ENCODE measurements around the gene SH3TC2. TPM values are rescaled to one million over a fixed set of nuclear protein-coding genes. Genes with fewer than 3 reads are reported as not detected.

The SH3TC2 gene
- total RNA-seq, 4 donors from 2014 or later: 2.5 to 3.8 (median 2.9) TPM

DNA sequence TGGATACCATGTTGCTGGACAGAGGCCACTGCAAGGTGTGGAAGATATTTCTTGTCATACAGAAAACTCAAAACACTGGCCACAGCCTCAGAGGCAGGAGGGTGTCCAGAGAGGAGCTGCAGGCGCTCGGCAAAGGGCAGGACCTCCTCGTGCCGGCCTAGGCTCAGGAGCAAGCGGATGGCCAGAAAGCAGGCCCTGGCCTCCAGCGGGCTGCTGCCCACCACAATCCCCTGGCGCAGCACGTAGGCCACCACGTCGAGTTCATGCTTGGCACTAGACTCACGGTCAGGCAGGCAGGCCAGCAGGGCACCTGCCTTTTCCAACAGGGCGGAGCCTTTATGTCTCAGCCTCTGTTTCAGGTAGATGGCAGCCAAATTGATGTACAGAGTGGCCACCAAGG, 35.2 kb downstream of the SH3TC2 start:
- H3K27ac ChIP-seq: no peak overlapping the region
- intact Hi-C loops (cut with DNase I): no loop called here
- WGBS, 2 donors: 85% methylated on average over 5 of the region's 12 CpGs; no CpG with 5 or more reads in 1 of the 2 donors

DNA sequence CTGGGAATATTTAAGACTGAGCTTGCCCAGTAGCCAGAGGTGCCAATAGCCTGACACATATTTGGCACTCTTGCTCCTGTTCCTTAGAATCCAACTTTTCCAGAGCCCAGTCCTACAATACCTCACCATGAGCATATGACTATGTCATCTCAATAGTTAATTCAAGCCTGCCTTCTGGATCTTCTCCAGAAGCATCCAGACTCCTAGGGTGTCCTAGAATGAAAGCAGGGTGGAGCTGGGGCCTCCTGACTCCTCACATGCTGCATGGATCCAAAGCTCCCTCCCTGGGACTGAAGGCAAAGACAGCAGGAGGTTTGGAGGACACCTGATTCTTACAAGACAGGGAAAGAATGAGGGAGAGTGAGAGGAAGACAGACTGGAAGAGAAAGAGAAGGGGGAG, 37.9 kb downstream of the SH3TC2 start:
- no peak for DNase-seq
- Histone ChIP-seq H3K4me3 (no peak overlapping the region), H3K9me3 (no peaks in the 10 kb centered on the region), H3K36me3 (peaks cover 0 to 13% (median 0%) of the 10 kb centered on the region in 3 donors), H3K27ac (no peak overlapping the region), H3K4me1 (no peaks in the 10 kb centered on the region), H3K27me3 (no peaks in the 10 kb centered on the region)
- no peak for TF ChIP-seq POLR2A (IDR thresholded peaks at IDR 0.05)
- TF ChIP-seq, protein P1, sequence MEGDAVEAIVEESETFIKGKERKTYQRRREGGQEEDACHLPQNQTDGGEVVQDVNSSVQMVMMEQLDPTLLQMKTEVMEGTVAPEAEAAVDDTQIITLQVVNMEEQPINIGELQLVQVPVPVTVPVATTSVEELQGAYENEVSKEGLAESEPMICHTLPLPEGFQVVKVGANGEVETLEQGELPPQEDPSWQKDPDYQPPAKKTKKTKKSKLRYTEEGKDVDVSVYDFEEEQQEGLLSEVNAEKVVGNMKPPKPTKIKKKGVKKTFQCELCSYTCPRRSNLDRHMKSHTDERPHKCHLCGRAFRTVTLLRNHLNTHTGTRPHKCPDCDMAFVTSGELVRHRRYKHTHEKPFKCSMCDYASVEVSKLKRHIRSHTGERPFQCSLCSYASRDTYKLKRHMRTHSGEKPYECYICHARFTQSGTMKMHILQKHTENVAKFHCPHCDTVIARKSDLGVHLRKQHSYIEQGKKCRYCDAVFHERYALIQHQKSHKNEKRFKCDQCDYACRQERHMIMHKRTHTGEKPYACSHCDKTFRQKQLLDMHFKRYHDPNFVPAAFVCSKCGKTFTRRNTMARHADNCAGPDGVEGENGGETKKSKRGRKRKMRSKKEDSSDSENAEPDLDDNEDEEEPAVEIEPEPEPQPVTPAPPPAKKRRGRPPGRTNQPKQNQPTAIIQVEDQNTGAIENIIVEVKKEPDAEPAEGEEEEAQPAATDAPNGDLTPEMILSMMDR (IDR thresholded peaks at IDR 0.05): no peak
- intact Hi-C loops (cut with DNase I): no loop called here

More for the DNA sequence above, 35.2 kb downstream of the SH3TC2 start:
- H3K4me3 ChIP-seq: no peak overlapping the region
- DNase-seq: no peak
- no peaks in the 10 kb centered on the region for H3K27me3 ChIP-seq
- TF ChIP-seq, protein P1 (IDR thresholded peaks at IDR 0.05): no peak
- no peak for TF ChIP-seq POLR2A (IDR thresholded peaks at IDR 0.05)
- no peaks in the 10 kb centered on the region for H3K9me3 ChIP-seq
- peaks cover 0 to 13% (median 0%) of the 10 kb centered on the region in 3 donors for H3K36me3 ChIP-seq
- no peaks in the 10 kb centered on the region for H3K4me1 ChIP-seq

DNA sequence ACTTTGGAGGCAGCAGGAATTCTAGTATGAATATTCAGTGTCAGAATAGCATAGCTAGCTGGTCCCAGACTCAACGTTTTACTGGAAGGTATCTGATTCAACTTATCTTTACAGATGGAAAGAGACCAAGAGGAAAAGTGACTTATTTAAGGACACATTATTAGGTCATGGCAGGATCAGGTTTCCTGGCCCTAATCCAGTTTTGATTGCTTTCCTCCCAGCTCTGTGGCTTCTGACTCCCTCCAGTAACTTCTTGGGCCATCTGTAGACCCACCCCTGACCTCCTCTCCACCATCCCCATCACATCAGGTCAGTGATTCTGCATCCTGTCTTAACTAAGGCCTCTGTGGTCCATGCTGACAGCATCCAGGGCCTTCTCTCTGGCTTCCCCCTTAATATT, 38.4 kb downstream of the SH3TC2 start:
- peaks cover 0 to 13% (median 0%) of the 10 kb centered on the region in 3 donors for H3K36me3 ChIP-seq
- no peaks in the 10 kb centered on the region for H3K27me3 ChIP-seq
- no peak overlapping the region for H3K27ac ChIP-seq
- H3K9me3 ChIP-seq: no peaks in the 10 kb centered on the region
- 38 to 47% methylated on average over 1 of the region's 1 CpG for WGBS, 2 donors
- TF ChIP-seq, protein P1 (IDR thresholded peaks at IDR 0.05): no peak
- TF ChIP-seq POLR2A (IDR thresholded peaks at IDR 0.05): no peak
- H3K4me1 ChIP-seq: peaks cover 0 to 2% (median 0%) of the 10 kb centered on the region in 3 donors
- no peak for DNase-seq
- intact Hi-C loops (cut with DNase I): no loop called here
- H3K4me3 ChIP-seq: no peak overlapping the region

DNA sequence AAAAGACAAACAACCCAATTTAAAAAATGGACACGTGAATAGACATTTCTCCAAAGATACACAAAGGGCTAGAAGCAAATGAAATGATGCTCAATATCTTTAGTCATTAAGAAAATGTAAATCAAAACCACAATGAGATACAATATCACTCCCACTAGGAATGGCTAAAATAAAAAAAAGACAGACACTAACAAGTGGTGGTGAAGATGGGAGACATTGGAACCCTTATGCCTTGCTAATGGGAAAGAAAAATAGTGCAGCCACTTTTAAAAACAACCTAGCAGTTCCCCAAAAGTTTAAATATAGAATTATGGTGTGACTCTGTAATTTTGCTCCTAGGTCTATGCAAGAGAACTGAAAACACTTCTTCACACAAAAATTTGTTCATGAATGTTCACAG, 40.7 kb downstream of the SH3TC2 start:
- no peak for DNase-seq
- no peak for TF ChIP-seq POLR2A (IDR thresholded peaks at IDR 0.05)
- TF ChIP-seq, protein P1 (IDR thresholded peaks at IDR 0.05): no peak
- intact Hi-C loops (cut with DNase I): no loop called here

DNA sequence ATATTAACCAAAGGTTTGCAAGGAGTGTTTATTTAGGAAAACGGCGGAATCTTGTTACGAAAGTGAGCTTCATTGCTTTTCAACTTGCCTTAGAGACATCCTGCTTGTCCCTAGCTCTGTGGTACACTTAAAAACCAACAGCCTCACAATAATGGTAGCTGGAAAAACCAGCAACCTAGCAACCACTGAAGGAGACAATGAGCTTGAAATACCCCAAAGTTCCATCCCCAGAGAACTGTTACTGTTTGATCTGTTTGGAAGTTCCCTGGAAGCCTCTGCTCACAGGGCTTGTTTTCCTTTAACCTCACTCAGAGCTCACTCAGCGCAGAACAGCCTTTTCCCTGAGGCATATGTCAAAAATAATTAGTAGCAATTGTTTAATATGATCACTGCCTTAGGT, 43.2 kb downstream of the SH3TC2 start:
- DNase-seq: no peak
- Histone ChIP-seq H3K27me3 (no peaks in the 10 kb centered on the region), H3K36me3 (no peaks in the 10 kb centered on the region), H3K4me3 (no peak overlapping the region), H3K27ac (no peak overlapping the region), H3K9me3 (no peaks in the 10 kb centered on the region), H3K4me1 (peaks cover 0 to 7% (median 0%) of the 10 kb centered on the region in 3 donors)
- WGBS, 2 donors: 43 to 57% methylated on average over 4 of the region's 4 CpGs
- intact Hi-C loops (cut with DNase I): no loop called here
- TF ChIP-seq POLR2A (IDR thresholded peaks at IDR 0.05): no peak
- TF ChIP-seq, protein P1 (IDR thresholded peaks at IDR 0.05): no peak

More for the DNA sequence above, 40.7 kb downstream of the SH3TC2 start:
- no peak overlapping the region for H3K27ac ChIP-seq
- peaks cover 0 to under 1% (median 0%) of the 10 kb centered on the region in 3 donors for H3K36me3 ChIP-seq
- no peak overlapping the region for H3K4me3 ChIP-seq
- peaks cover 0 to 7% (median 0%) of the 10 kb centered on the region in 3 donors for H3K4me1 ChIP-seq
- WGBS, 2 donors: 75 to 92% methylated on average over 1 of the region's 1 CpG
- H3K27me3 ChIP-seq: no peaks in the 10 kb centered on the region
- no peaks in the 10 kb centered on the region for H3K9me3 ChIP-seq

Data from esophagus squamous epithelium (tissue), 5 donors.